GM12872 (cell line): Measurements from ENCODE around the gene TUBB4B.

Experiments used
- TF ChIP-seq, protein P1 (sequence below): IDR thresholded peaks from 3 replicates; pipeline ENCODE4 v1.5.1; 2011; ENCODE audit warnings: low read depth, mild to moderate bottlenecking, low read length, moderate library complexity; ENCODE audit not compliant: insufficient read depth

TUBB4B gene

DNA sequence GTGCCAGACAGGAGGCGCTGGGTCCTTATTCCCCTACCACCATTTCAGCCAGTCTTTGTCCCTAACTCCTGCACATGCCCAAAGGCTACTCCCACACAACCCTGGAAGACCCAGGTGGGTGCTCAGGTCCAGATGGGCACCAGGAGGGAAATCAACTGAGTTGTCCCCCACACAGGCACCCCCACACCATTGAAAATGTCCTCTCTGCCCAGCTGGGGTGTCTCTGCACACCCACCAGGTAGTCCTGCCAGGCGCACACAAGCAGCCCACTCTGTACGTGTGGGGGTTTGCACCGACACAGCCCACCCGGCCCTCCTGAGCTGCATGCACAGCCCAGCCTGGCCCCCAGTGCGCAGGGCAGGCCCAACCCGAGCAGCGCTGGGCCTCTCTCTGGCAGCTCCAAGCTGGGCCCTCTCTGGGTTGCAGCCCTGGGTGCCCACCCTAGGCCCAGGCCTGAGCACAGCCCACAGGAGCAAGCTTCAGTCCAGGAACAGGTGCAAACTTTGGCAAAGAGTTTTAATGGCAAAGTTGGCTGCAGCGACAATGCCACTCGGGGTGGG is 21.2 kb upstream of the TUBB4B start:
- TF ChIP-seq, protein P1, sequence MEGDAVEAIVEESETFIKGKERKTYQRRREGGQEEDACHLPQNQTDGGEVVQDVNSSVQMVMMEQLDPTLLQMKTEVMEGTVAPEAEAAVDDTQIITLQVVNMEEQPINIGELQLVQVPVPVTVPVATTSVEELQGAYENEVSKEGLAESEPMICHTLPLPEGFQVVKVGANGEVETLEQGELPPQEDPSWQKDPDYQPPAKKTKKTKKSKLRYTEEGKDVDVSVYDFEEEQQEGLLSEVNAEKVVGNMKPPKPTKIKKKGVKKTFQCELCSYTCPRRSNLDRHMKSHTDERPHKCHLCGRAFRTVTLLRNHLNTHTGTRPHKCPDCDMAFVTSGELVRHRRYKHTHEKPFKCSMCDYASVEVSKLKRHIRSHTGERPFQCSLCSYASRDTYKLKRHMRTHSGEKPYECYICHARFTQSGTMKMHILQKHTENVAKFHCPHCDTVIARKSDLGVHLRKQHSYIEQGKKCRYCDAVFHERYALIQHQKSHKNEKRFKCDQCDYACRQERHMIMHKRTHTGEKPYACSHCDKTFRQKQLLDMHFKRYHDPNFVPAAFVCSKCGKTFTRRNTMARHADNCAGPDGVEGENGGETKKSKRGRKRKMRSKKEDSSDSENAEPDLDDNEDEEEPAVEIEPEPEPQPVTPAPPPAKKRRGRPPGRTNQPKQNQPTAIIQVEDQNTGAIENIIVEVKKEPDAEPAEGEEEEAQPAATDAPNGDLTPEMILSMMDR, result no peak

DNA sequence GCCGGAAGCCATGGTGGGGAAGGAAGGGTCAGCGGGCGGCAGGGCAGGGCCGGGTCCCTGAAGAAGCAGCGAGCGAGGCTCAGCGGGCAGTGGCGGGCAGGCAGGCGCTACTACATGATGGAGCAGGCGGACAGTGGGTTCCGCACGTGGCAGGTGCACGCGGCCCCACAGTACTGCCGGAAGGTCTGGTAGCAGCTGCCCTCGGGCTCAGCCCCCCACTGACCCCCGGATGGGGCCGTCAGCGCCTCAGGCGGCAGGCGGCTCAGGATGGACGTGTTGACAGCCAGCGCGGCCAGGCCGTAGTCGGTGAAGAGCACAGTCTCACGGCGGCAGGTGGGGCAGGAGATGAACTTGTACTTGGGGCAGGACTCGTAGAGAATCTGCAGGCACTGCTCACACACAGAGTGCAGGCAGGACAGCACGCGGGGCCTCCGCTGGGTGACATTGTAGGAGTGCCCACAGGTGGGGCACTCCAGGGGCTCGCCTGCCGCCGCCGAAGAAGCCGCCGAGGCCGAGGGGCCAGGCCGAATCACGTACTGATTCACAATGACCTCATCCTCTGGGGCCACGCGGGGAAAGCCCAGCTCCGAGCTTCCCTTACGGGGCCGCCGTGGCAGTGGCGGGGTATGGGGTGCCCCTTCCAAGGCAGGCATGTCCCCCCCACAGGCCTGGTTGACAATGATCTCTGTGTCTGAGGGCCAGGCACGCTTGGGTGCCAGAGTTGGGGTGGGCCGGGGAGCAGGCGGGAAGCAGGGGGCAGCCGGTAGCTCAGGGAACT is 20.6 kb upstream of the TUBB4B start:
- TF ChIP-seq, protein P1, result no peak

DNA sequence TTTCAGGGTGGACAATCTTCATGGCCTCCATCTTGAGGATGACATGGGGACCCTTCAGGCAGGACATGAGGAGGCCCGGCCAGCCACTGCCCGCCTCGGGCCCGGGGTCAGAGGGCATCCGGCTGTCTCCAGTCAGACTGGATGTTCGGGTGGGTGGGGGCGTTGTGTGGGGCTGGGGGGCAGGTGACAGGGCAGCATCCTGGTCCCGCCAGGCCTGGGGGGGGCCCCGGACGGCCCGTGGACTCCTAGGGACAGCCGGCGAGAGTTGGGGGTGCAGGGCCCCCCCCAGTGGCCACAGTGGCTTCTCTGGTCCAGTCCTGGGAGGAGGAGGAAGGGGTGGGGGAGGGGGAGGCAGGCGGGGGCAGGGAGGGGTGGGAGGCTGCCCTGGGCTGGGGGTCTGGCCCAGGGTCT is 20.0 kb upstream of the TUBB4B start:
- TF ChIP-seq, protein P1, result no peak

DNA sequence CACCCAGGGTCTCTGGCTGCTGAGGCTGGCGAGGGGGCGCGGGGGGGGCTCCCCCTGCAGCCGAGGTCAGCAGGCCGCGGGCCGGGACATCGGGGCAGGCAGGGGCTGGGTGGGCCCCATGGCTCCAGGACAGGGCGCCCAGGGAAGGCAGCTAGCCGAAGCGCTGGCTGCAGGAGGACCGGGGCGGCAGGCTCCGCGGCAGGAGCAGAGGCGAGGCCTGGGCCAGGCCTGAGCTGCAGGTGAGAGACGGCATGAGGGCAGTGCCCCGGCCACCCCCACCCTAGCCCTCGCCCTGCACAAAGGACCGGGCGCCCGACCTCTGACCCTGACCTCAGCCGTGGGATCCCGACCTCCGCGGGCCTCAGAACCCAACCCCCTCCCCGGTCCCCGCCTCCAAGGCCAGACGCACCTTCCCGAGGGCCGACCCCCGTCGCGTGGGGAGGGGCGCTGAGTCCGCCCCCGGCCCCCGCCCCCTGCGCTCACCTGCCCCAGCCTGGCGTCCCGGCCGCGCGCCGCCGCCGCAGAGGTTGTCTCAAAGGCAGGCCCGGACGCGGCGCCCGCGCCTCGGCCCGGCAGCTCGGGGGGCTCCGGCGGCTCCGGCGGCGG is 19.5 kb upstream of the TUBB4B start:
- TF ChIP-seq, protein P1, result no peak

DNA sequence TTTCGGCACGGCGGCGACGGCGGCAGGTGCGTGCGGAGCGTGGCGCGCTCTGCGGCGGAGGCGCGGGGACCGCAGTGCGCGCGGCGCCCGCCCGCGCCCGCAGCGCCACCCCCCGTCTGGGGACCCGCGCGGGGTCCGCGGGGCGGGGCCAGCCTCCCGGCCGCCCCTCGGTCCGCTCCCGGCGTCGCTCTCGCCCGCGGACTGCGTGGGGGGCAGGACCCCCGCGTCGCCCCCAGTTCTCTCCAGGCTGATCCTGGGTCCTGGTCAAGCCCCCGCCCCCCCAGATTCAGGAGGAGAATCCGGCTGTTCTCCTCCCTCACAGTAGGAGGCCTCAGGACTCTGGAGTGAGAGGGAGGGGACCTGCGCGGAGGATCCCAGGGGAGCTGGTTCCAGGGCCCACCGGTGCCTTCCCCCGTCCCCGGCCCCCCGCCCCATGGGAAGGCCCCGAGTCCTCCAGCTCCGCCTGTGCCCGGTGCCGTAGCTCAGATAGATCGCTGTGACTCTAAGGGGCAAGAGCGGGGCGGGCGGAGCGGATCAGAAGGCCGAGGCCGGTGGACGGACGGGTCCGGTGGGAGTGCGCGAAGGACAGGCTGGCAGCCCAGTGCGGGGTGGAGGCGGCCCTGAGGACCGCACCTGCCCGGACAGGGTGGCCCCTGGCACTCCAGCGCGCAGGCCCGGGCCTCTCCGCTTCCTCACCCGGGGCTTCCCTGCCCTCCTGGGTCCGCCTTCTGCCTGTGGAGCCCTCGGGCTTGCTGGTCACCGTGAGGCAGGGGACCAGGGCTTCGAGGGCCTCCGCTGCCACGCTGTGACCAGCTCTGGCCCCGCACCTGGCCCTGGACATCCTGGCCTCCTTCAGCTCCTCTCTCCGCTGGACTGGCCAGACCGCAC is 18.7 kb upstream of the TUBB4B start, which contains the start of gene RNF208:
Gene RNF208 (minus strand): TSS at position 51 of the 888 bp plus-strand sequence. CDS start 1,028 bp downstream, outside the sequence.
- TF ChIP-seq, protein P1, result no peak

DNA sequence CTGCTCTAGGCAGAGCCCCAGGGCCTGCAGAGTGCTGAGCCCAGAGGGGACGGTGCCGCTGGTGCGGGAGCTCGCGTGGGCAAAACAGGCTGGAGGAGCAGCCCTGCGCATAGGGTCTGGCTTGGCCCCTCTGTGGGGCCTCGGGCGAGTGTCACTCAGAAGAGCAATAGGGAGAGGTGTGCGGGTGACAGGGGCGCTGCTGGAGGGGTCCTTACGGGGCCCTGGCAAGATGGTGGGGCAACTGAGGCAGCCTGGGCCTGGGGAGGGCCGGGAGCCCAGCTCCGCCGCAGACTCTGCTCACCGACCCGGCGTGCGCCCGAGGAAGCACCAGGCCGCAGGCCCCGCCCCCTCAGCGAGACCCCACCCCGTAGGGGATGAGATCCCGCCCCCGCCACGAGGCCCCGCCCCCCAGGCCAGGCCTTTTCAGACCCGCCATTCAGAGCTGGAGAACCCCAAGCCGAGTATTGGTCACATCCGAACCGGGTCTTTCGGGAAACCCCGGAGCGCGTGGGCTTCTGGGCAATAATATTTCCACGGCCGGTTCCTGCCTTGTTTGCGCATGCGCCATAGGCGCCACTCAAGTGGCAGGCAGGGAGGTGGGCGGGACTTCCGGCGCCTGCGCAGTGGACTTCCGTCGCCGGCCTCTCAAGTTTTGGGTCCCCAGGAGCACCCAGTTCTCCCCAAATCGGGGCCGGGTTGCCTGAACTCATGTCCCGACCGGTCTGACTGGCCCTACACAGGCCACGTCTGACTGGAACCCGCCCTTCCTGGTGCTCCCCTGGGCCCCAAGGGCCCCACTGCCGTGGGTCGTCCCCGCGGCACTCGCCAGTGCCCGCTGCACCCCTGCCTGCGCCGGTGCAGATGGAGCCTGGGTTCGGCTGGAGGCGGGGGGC is 17.8 kb upstream of the TUBB4B start:
- TF ChIP-seq, protein P1, result no peak
